DMS114 treated with DMSO at 0.1 percent for 48 hours (cell line): Measurements from ENCODE around the gene TRMT2A.

Source experiments
- DNase-seq: peaks from one replicate; lab custom pipeline; 2025; ENCODE audit not compliant: unreplicated experiment; lab: John Stamatoyannopoulos, UW

Gene TRMT2A

DNA sequence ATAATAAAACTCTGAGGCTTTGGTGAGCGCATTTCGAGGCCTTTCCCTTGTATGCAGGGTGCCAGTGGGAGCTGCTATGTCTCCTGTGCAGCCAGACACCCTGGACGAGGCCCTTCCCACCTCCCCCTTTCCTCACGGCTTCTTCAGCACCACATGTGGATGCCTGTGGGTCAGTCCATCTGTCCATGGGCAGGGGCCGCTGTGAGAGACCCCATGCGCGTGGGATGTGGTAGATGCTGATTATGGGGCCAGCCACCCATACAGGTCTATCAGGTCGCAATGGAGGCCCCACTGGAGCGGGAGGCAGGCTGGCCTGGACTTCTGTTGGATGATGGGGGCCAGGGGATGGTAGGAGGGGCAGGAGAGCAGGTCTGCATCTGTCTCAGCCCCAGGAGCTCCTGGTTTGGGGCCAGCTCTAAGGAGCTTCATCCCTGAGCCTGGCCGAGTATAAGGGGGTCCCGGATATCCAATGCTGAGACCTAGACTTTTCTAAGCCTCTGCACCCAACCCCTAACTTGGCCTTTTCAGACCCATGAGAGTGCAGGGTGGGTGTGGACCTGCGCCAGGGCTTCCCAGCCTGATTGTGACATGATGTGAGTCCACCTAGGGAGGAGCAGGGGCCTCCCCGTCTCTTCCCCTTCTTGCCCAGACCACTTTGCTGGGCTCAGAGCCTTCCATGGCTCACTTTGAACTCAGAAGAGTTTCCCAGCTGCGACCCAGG is 51.0 kb downstream of the TRMT2A start:
- DNase-seq, result no peak

DNA sequence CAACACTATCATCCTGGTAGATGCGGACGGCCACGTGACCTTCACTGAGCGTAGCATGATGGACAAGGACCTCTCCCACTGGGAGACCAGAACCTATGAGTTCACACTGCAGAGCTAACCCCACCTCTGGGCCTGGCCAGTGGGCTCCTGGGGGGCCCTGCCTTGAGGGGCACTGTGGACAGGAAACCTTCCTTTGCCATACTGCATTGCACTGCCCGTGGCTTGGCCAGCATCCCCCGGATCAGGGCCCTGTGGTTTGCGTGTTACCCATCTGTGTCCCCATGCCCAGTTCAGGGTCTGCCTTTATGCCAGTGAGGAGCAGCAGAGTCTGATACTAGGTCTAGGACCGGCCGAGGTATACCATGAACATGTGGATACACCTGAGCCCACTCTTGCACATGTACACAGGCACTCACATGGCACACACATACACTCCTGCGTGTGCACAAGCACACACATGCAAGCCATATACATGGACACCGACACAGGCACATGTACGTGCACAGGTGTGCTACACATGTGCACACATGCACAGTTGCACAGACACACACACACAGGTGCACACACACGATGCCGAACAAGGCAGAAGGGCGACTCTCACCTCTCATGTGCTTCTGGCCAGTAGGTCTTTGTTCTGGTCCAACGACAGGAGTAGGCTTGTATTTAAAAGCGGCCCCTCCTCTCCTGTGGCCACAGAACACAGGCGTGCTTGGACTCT is 52.3 kb downstream of the TRMT2A start:
- DNase-seq, result no peak

DNA sequence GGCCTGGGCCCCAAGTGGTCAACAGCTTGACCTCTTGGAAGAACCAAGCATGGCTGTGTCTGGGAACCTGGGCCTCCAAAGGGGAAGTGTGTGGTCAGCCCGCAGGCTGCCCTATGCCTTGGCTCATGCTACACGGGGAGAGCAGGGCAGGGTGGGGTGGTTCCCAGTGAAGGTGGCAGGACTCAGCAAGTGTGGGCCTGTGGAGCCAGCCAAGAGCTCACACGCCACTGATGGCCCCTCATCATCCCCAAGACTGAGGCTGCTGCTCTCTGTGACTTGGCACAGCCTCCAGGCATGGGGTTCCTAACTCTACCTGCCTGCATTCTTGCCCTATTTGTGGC is 52.9 kb downstream of the TRMT2A start:
- no peak for DNase-seq

DNA sequence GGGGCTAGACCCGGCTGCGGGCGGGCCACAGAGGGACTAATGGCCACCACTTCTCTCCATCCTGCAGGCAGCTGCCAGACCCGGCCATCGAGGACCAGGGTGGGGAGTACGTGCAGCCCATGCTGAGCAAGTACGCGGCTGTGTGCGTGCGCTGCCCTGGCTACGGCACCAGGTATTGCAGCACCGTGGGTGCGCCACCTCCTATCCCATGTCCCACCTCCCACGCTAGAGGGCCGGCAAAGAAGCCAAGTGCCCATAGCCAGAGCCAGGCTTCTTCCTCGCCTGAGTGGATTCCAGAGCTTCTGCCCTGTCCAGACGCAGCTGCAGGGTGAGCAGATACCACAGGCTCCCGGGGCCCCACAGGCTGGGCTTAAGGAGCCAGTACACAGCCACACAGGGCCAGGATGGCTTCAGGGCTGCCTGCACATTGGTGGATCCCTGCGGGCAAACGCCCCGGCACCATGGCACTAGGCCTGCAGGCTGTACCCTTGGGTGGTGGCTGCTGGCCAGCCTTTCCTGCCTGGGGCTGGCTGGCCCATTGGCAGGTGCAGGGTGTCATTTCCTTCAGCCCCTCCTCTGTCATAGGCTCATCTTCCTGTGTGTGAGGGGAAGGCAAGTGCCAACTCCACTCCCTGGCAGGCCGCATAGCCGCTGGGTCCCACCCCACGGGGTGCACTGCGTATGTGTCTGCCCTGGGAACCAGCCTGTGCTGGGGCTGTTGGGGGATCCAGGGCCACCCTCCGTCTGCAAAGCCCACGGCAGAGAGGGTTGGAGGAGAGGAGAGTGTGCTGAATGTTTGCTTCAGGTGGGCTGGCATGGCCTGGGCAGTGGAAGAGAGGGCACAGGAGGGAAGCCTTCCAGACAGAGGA is 53.5 kb downstream of the TRMT2A start:
- DNase-seq, result no peak

DNA sequence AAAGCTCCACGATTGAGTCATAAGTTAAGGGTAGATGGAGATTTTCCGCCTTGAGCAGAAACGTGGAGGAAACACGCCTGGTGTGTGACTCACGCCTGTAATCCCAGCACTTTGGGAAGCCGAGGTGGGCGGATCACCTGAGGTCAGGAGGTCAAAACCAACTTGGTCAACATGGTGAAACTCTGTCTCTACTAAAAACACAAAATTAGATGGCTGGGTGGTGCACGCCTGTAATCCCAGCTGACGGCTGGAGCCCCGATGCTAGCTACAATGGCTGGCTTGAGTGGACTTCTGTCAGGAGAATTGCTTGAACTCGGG is 54.3 kb downstream of the TRMT2A start:
- no peak for DNase-seq

DNA sequence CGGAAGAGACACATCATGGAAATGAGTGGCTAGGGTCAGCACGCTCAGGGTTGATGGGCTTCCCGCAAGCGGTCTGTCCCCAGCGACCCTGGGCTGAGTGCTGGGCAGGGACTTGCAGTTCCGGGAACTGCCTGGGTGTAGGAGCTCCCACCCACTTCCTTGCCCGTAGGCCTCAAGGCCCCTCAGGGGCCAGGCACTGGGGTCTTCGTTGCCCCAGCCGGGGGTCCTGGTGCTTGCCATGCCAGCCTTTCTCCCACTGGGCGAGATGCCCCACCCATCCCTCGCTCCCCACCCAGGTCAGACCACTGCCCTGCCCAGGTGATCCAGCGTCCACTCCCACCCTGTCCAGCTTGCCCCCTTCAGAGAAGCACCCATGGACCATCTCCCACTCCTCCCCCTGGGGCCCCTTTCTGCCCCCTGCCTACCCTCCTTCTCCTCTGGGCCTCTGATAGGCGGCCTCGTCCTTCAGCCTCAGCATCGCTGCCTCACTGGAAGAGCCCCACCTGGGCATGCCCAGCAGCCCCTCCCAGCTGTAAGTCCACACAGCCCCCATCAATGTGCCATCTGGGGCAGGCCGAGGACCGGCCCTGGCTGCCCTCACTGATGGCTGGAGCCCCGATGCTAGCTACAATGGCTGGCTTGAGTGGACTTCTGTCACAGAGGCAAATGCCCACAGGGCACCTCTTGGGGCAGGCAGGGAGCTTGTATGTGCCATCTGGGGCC is 54.8 kb downstream of the TRMT2A start:
- DNase-seq, result no peak
